Smooth muscle cell of bladder (primary cell): Measurements from ENCODE around the gene ZNF256. TPM values are rescaled to one million over a fixed set of nuclear protein-coding genes. Genes with fewer than 3 reads are reported as not detected.

Source experiments
- total RNA-seq: library from RNA; depleted of rRNA; stranded (reverse); fragments of >200 nt; gene quantifications from 2 replicates; pipeline ENCODE4 v1.2.3, GENCODE V29; 2014

ZNF256 gene
- total RNA-seq = 3.6 and 3.8 TPM in 2 replicates

DNA sequence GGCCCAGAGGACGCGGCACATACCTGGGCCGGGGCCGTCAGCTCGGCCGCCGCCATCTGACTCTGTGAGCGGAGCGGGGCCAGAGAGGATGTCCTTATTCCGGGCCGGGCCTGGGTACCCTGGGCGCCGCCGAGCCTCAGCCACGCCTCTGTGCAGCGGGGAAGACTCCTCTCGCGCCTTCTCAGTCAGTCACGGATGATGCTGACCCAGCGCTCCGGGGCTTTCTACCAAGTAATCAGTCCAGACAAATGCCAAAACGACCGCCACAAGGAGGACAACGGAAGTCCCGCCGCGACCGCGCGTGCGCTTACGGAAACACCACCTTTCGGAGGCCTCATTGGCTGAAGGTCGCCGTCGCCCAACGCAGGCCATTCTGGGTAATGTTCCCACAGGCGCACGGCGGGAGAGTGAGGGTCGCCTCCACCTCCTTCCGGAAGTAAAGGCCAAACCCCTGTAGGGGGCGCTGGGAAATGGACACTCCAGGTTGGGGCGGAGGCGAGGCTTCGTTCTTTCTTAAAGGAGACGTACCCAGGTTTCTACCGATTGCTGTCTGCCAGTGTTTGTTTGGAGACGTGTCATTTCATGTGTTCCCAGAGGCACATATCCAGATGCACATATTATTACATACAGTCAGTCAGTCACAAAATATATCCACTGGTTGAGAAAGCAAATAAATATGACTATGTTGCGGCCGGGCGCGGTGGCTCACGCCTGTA is at the start of gene ZNF256:
Gene ZNF256 (minus strand): TSS at position 288 of the 716 bp plus-strand sequence. CDS start 232 bp downstream, at position 56.

DNA sequence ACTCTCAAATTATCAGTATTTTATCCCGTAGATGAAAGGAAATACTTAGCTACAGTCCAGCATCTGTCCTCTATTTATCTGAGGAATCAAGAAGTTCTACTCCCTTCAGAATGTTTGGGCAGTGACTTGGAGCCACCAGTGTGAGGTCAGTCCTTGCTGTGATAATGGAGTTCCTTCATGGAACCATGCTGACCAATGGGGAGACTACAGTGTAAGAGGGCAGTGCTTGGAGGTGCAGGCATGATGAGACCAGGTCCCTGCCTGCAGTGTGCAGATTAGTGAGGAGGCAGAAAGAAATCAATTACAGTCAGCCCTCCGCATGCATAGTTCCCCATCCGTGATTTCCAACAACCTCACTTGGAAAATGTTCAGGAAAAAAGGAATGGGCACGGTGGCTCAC is 26.9 kb upstream of the ZNF256 start, which contains the start of gene C19orf18:
Gene C19orf18 (minus strand): TSS at position 101 of the 400 bp plus-strand sequence. CDS start 102 bp downstream, outside the sequence.

DNA sequence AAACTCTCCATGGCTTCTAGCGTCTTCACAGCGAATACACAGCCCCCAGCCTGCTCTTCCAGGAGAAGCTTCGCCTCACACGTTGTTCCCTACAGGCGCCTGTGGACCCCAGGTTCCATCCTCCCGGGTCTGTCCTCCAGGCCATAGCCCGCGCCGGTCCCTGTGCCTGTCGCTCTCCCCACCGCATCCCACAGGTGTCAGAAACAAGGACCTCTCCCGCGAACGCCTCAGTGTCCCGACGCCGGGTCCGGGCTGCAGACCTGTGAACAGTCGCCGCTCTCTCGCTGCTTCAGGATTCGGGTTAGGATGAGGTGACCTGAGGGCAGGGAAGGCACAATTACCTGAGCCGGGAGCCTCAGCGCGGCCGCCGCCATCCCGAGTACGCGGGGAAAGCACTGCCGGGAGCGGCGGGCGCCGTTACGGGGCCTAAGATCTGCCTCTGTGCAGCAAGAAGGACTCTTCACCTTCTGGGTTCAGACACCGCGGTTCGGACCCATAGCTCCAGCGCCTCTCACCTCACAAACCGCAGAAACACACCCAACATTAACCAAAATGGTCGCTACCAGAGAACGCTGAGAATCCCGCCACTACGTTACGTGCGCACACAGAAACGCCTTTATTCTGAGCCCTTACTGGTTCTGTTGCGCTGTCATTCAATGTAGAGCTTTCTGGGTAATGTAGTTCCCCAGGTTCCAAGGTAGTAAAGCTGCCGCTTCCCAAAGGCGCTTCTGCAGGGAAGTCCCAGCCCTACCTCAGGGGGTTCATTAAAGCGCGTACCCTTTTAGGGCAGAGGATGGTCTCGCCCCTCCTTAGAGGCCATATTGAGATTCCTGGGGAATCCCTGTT is 12.5 kb downstream of the ZNF256 start, which contains the start of gene ZNF418:
Gene ZNF418 (minus strand): TSS at position 583 of the 846 bp plus-strand sequence. CDS start 1,580 bp downstream, outside the sequence.

DNA sequence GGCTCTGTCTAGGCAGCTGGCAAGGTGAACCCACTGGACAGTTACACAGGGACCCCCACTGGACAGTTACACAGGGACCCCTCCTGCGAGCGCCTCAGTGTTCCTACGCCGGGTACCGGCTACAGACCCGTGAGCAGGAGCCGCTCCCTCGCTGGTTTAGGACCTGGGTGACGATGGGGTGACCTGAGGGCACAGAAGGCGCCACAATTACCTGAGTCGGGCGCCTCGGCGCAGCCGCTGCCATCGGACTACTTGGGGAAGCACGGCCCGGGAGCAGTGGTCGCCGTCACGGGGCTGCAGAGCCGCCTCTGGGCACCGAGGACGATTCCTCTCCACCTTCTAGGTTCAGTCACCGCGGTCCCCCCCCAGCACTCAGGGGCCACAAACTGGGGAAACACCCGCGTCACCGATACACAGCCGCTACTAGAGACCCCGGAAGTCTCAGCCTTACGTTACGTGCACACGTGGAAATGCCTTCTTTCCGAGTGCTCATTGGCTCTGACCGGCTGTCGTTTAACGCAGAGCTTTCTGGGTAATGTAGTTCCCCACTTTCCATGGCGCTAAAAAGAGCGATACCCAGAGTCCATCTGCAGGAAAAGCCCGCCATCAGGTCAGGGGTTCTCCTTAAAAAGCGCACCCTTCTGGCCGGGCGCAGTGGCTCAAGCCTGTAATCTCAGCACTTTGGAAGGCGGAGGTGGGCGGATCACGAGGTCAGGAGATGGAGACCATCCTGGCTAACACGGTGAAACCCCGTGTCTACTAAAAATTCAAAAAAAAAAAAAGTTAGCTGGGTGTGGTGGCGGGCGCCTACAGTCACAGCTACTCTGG is 31.1 kb downstream of the ZNF256 start, which contains the start of gene ZNF417:
Gene ZNF417 (minus strand): TSS at position 425 of the 828 bp plus-strand sequence. CDS start 181 bp downstream, at position 244.

Other genes with a start within 250 kb of the ZNF256 start
- 2.8 and 3.6 TPM in 2 replicates for gene ZNF154, start 238.5 kb downstream of the ZNF256 start, total RNA-seq
- 8.9 and 9.2 TPM in 2 replicates for gene ZNF671, start 220.1 kb downstream of the ZNF256 start, total RNA-seq
- gene ZNF776, start 200.9 kb downstream of the ZNF256 start, total RNA-seq = 11.2 and 14.1 TPM in 2 replicates
- gene ZNF586, start 178.0 kb downstream of the ZNF256 start, total RNA-seq = 12.6 and 12.7 TPM in 2 replicates
- gene ZNF552, start 132.8 kb downstream of the ZNF256 start, total RNA-seq = 4.7 and 6.0 TPM in 2 replicates
- gene ZNF587B, start 117.4 kb downstream of the ZNF256 start, total RNA-seq = 14.6 and 18.1 TPM in 2 replicates
- 18.5 and 20.2 TPM in 2 replicates for gene ZNF587, start 97.8 kb downstream of the ZNF256 start, total RNA-seq
- gene ZNF814, start 58.7 kb downstream of the ZNF256 start, total RNA-seq = 3.4 and 3.7 TPM in 2 replicates
- 14.5 and 16.6 TPM in 2 replicates for gene ZNF417, start 31.1 kb downstream of the ZNF256 start, total RNA-seq
- 5.0 and 6.3 TPM in 2 replicates for gene ZNF418, start 12.3 kb downstream of the ZNF256 start, total RNA-seq
- gene C19orf18, start 26.8 kb upstream of the ZNF256 start, total RNA-seq = 0.14 and 0.18 TPM in 2 replicates
- 10.8 and 14.7 TPM in 2 replicates for gene ZNF606, start 55.1 kb upstream of the ZNF256 start, total RNA-seq
- gene ZSCAN1, start 86.3 kb upstream of the ZNF256 start, total RNA-seq = not detected in 2 replicates
- gene ZNF135, start 111.6 kb upstream of the ZNF256 start, total RNA-seq = 4.2 and 5.0 TPM in 2 replicates
- 25.7 and 27.4 TPM in 2 replicates for gene ZSCAN18, start 150.5 kb upstream of the ZNF256 start, total RNA-seq
- 12.5 and 13.1 TPM in 2 replicates for gene ZNF329, start 203.1 kb upstream of the ZNF256 start, total RNA-seq
- 10.9 and 12.7 TPM in 2 replicates for gene ZNF274, start 235.4 kb upstream of the ZNF256 start, total RNA-seq